SK-N-SH (cell line): Measurements from ENCODE around the gene NR2C2. TPM values are rescaled to one million over a fixed set of nuclear protein-coding genes. Genes with fewer than 3 reads are reported as not detected.

Experiments used
- CTCF ChIA-PET: fragments of 300-600, 350-600 bp; formaldehyde crosslinking; extraction: SDS; loops from one replicate; lab custom pipeline; 2021; lab: Yijun Ruan, JAX
- POLR2A ChIA-PET: fragments of 350-600 bp; sonication (Branson Sonifier 250); formaldehyde crosslinking; extraction: SDS; loops from one replicate; lab custom pipeline; 2020; ENCODE audit warnings: antibody characterized with exemption, inconsistent platforms; lab: Yijun Ruan, JAX
- DNase-seq: peaks from one replicate; pipeline ENCODE4 v3.0.0; 2012
- H2AFZ ChIP-seq: fragments of 200-600 bp; sonication (generic); 2 replicates; pipeline ENCODE4 v1.8.1; 2016; ENCODE audit warnings: antibody characterized with exemption, mild to moderate bottlenecking, low read depth
- H3F3A ChIP-seq: fragments of 200-600 bp; sonication (generic); replicated peaks from 2 replicates; pipeline ENCODE3; 2016; ENCODE audit warnings: antibody characterized with exemption, mild to moderate bottlenecking; ENCODE audit not compliant: insufficient read depth
- H3K27ac ChIP-seq, 2 experiments: fragments of 200-500 bp in 1 of 2; fragments of 200-600 bp in 1 of 2; sonication (Bioruptor generic) in 1 of 2; sonication (generic), shearing (Covaris generic) in 1 of 2; 2 replicates each; pipeline versions ENCODE4 v1.5.1 to v1.6.1; 2014 to 2016; ENCODE audit warnings: low read depth in 2 of 2, inconsistent platforms in 1 of 2, low read length in 1 of 2, mild to moderate bottlenecking in 1 of 2, mixed read lengths in 1 of 2
- H3K27me3 ChIP-seq: fragments of 200-600 bp; sonication (generic), shearing (Covaris generic); 2 replicates; pipeline ENCODE4 v1.6.1; 2016; ENCODE audit warnings: mixed run types; ENCODE audit not compliant: insufficient read depth
- H3K36me3 ChIP-seq, 2 experiments: fragments of 200-500 bp in 1 of 2; fragments of 200-600 bp in 1 of 2; sonication (Bioruptor generic) in 1 of 2; sonication (generic) in 1 of 2; replicated peaks in 1 of 2; 2 replicates each; pipeline versions ENCODE3 to v1.5.1; 2014 to 2016; ENCODE audit warnings: low read length in 1 of 2, mild to moderate bottlenecking in 1 of 2; ENCODE audit not compliant: insufficient read depth in 2 of 2, control insufficient read depth in 1 of 2
- H3K4me1 ChIP-seq, 2 experiments: fragments of 200-500 bp in 1 of 2; fragments of 200-600 bp in 1 of 2; sonication (Bioruptor generic) in 1 of 2; sonication (generic), shearing (Covaris generic) in 1 of 2; 2 replicates each; pipeline versions ENCODE4 v1.5.1 to v1.6.1; 2014 to 2016; ENCODE audit warnings: low read depth in 1 of 2, low read length in 1 of 2, mixed run types in 1 of 2; ENCODE audit not compliant: insufficient read depth in 2 of 2, control insufficient read depth in 1 of 2
- H3K4me2 ChIP-seq: fragments of 200-600 bp; sonication (generic), shearing (Covaris generic); 2 replicates; pipeline ENCODE4 v1.6.1; 2017; ENCODE audit warnings: mixed run types
- H3K4me3 ChIP-seq, 2 experiments: fragments of 200-500 bp in 1 of 2; fragments of 200-600 bp in 1 of 2; sonication (Bioruptor generic) in 1 of 2; sonication (generic), shearing (Covaris generic) in 1 of 2; 2 replicates each; pipeline versions ENCODE4 v1.5.1 to v1.8.1; 2014 to 2016; ENCODE audit warnings: low read depth in 2 of 2, inconsistent platforms in 1 of 2, low read length in 1 of 2, mild to moderate bottlenecking in 1 of 2, mixed read lengths in 1 of 2, moderate library complexity in 1 of 2
- H3K79me2 ChIP-seq: fragments of 200-600 bp; sonication (generic); 2 replicates; pipeline ENCODE4 v1.8.1; 2017; ENCODE audit warnings: mild to moderate bottlenecking; ENCODE audit not compliant: insufficient read depth
- H3K9ac ChIP-seq: fragments of 200-600 bp; sonication (generic); 2 replicates; pipeline ENCODE4 v1.6.1; 2017; ENCODE audit warnings: mixed run types
- H3K9me2 ChIP-seq: fragments of 200-600 bp; sonication (generic); 2 replicates; pipeline ENCODE4 v1.6.1; 2017; ENCODE audit warnings: mixed run types
- H3K9me3 ChIP-seq: fragments of 200-600 bp; sonication (generic); 2 replicates; pipeline ENCODE4 v1.6.1; 2017; ENCODE audit warnings: mixed run types, mild to moderate bottlenecking, moderate library complexity
- H4K20me1 ChIP-seq: fragments of 200-600 bp; sonication (generic); 2 replicates; pipeline ENCODE4 v1.6.1; 2017; ENCODE audit warnings: mild to moderate bottlenecking, mixed run types; ENCODE audit not compliant: insufficient read depth
- CHD2 ChIP-seq: fragments of 150-350 bp; IDR thresholded peaks from 2 replicates; pipeline ENCODE4 v1.6.1; 2018; ENCODE audit warnings: low read length; ENCODE audit not compliant: partially characterized antibody
- CTCF ChIP-seq: fragments of 200-600 bp; sonication (generic); IDR thresholded peaks from 2 replicates; pipeline ENCODE4 v1.6.1; 2017; ENCODE audit warnings: antibody characterized with exemption, mild to moderate bottlenecking, moderate library complexity
- EP300 ChIP-seq, 2 experiments: IDR thresholded peaks; 2 replicates each; pipeline versions ENCODE4 v1.4.0 to v1.6.1; 2012; ENCODE audit warnings: borderline replicate concordance in 1 of 2, low read depth in 1 of 2, low read length in 1 of 2
- EZH2phosphoT487 ChIP-seq: fragments of 200-600 bp; sonication (generic); IDR thresholded peaks from 2 replicates; pipeline ENCODE4 v1.6.1; 2017; ENCODE audit warnings: low read depth, mixed run types, mild to moderate bottlenecking, antibody characterized with exemption, moderate library complexity, borderline replicate concordance
- FOSL2 ChIP-seq: IDR thresholded peaks from 2 replicates; pipeline ENCODE4 v1.4.0; 2012; ENCODE audit warnings: low read depth, mild to moderate bottlenecking, moderate library complexity, borderline replicate concordance
- GATA2 ChIP-seq: sonication (generic); formaldehyde crosslinking; IDR thresholded peaks from 2 replicates; pipeline ENCODE4 v1.5.0; 2020; ENCODE audit warnings: mild to moderate bottlenecking, missing genetic modification reagents
- JUND ChIP-seq: IDR thresholded peaks from 2 replicates; pipeline ENCODE4 v1.4.0; 2012
- MXI1 ChIP-seq: IDR thresholded peaks from 2 replicates; pipeline ENCODE4 v1.6.1; 2012; ENCODE audit warnings: mild to moderate bottlenecking, low read depth, low read length, improper control_type of control experiment
- NFIC ChIP-seq: IDR thresholded peaks from 2 replicates; pipeline ENCODE4 v1.4.0; 2012; ENCODE audit warnings: borderline replicate concordance
- NRF1 ChIP-seq: IDR thresholded peaks from 2 replicates; pipeline ENCODE4 v1.6.1; 2012; ENCODE audit warnings: low read depth, mild to moderate bottlenecking, low read length
- SIN3A ChIP-seq: IDR thresholded peaks from 2 replicates; pipeline ENCODE4 v1.6.1; 2012; ENCODE audit warnings: low read depth, mild to moderate bottlenecking, low read length, moderate library complexity, borderline replicate concordance
- USF1 ChIP-seq: IDR thresholded peaks from 2 replicates; pipeline ENCODE4 v1.4.0; 2012; ENCODE audit warnings: low read depth, borderline replicate concordance
- WGBS: methylation state at CpG from one replicate; pipeline ENCODE4 v1.1.6; 2017; ENCODE audit warnings: low lambda C conversion rate; 5-methylcytosine and 5-hydroxymethylcytosine counted together
- polyA plus RNA-seq, 3 experiments: library from polyadenylated mRNA; depleted of rRNA; stranded (reverse); fragments of >200 nt; gene quantifications; 2 replicates each; pipeline ENCODE4 v1.2.3, GENCODE V29; 2012

The NR2C2 gene
- polyA plus RNA-seq, 1 of the 3 experiments (the other 2 are of a cell fraction), result 13.1 TPM

- 6% methylated on average over 21 of the region's 26 CpGs for WGBS
- peak; percentile 22; the same call in 1 of the 2 replicates for TF ChIP-seq NRF1
- 0 out of 2 replicates have a peak, but pooled peaks have one; percentile 26 for TF ChIP-seq SIN3A
- no peak for TF ChIP-seq USF1
- TF ChIP-seq, all 33 proteins: peak for 2
- no peaks in the 10 kb centered on the region for H3K27me3 ChIP-seq
- H3K4me3 ChIP-seq, result peak overlapping the region; percentile 72 to 73
- H3K36me3 ChIP-seq, result peaks cover 27 to 29% of the 10 kb centered on the region in 2 experiments
- ChIA-PET POLR2A (interaction anchor here (0.6 to 1.2 kb wide), 6 partner anchors 18 to 151 kb away, joined by 3 to 7 read pairs (median 3); partner anchors contain the start of genes MRPS25 and RBSN), CTCF (interaction anchor here (0.6 to 2.8 kb wide), 2 partner anchors 22 to 103 kb away, joined by 3 to 13 read pairs; no protein-coding TSS in a partner anchor)
- no peaks in the 10 kb centered on the region for H3K9me3 ChIP-seq
- H4K20me1 ChIP-seq, result peaks cover 14% of the 10 kb centered on the region
- peak overlapping the region; percentile 88 for H3K4me2 ChIP-seq
- peak overlapping the region; percentile 77 for H2AFZ ChIP-seq
- DNase-seq, result no peak
- peaks cover 0 to 18% of the 10 kb centered on the region in 2 experiments; a peak in 3 of 4 replicates for H3K4me1 ChIP-seq
- peak overlapping the region; percentile 54 to 85; a peak in 3 of 4 replicates for H3K27ac ChIP-seq
- peak overlapping the region; percentile 75 for H3K9ac ChIP-seq
- H3F3A ChIP-seq, result peaks cover 10% of the 10 kb centered on the region
- no peaks in the 10 kb centered on the region for H3K9me2 ChIP-seq
- H3K79me2 ChIP-seq, result peaks cover 87% of the 10 kb centered on the region
Measured at GRCh38 chr3:14948609-14949038, 1.2 kb downstream of the NR2C2 start.

GRCh38 chr3:14949126-14949525, 1.7 kb downstream of the NR2C2 start:
- H3K9ac ChIP-seq, result peak overlapping the region; percentile 75
- no peaks in the 10 kb centered on the region for H3K9me3 ChIP-seq
- H3K36me3 ChIP-seq, result peaks cover 22 to 24% of the 10 kb centered on the region in 2 experiments
- ChIA-PET CTCF (interaction anchor here (2.8 kb wide), 1 partner anchor 22 kb away, joined by 13 read pairs; no protein-coding TSS in a partner anchor), POLR2A (interaction anchor here (1.2 kb wide), 1 partner anchor 88 kb away, joined by 3 read pairs; no protein-coding TSS in a partner anchor)
- H3F3A ChIP-seq, result peaks cover 10% of the 10 kb centered on the region
- no peaks in the 10 kb centered on the region for H3K27me3 ChIP-seq
- TF ChIP-seq FOSL2 (no peak), EP300 (IDR thresholded peaks at IDR 0.05; ENCODE audit: borderline replicate concordance in 1 of 2, low read depth in 1 of 2, low read length in 1 of 2) (no peak), CTCF (no peak), EZH2phosphoT487 (no peak), NFIC (no peak), SIN3A (no peak), JUND (no peak), MXI1 (no peak), CHD2 (no peak), GATA2 (CRISPR knock-in tag) (no peak)
- peak overlapping the region; percentile 54 to 85; a peak in 3 of 4 replicates for H3K27ac ChIP-seq
- H3K9me2 ChIP-seq, result no peaks in the 10 kb centered on the region
- WGBS, result 61% methylated on average over 5 of the region's 5 CpGs
- peak overlapping the region; percentile 88 for H3K4me2 ChIP-seq
- H3K4me1 ChIP-seq, result peaks cover 0 to 18% of the 10 kb centered on the region in 2 experiments; a peak in 3 of 4 replicates
- peak overlapping the region; percentile 72 to 73 for H3K4me3 ChIP-seq
- no peak for DNase-seq
- peaks cover 86% of the 10 kb centered on the region for H3K79me2 ChIP-seq
- H2AFZ ChIP-seq, result peak overlapping the region; percentile 77; the same call in 1 of the 2 replicates
- peaks cover 12% of the 10 kb centered on the region for H4K20me1 ChIP-seq
